GM19328 (cell line): ENCODE results near the gene OMG.
"Not testable (repeated sequence)": the region's sequence is repeated elsewhere in the genome, so short reads cannot be mapped to it uniquely, and the experiment has no call there.

Experiments used
- ATAC-seq: cut with Tn5 transposase; IDR thresholded peaks from one replicate; pipeline ENCODE4 v1.9.1; 2021; ENCODE audit warnings: mild to moderate bottlenecking, moderate library complexity; ENCODE audit not compliant: unreplicated experiment

Gene OMG, protein sequence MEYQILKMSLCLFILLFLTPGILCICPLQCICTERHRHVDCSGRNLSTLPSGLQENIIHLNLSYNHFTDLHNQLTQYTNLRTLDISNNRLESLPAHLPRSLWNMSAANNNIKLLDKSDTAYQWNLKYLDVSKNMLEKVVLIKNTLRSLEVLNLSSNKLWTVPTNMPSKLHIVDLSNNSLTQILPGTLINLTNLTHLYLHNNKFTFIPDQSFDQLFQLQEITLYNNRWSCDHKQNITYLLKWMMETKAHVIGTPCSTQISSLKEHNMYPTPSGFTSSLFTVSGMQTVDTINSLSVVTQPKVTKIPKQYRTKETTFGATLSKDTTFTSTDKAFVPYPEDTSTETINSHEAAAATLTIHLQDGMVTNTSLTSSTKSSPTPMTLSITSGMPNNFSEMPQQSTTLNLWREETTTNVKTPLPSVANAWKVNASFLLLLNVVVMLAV

DNA sequence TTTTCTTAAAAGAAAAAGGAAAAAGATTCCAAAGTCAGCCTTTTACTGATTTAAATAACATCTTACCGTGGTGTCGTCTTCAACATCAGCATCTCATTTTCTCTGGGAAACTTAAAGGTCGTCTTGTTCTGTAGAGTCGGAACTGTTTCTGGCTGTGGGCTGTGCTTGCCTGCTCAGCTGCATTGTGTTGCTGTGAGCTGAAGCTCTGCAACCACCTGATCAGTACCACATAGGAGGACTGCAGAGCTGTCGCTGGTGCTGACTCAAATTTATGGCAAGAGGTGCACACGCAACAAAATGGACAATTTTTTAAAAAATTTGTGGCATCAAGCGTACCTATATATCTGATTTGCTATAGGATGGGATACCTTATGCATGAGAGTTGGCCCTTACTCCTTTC, at the start of gene OMG:
Gene OMG (minus strand): TSS at position 150 of the 400 bp plus-strand sequence. CDS start 908 bp downstream, outside the sequence.
- no peak for ATAC-seq

DNA sequence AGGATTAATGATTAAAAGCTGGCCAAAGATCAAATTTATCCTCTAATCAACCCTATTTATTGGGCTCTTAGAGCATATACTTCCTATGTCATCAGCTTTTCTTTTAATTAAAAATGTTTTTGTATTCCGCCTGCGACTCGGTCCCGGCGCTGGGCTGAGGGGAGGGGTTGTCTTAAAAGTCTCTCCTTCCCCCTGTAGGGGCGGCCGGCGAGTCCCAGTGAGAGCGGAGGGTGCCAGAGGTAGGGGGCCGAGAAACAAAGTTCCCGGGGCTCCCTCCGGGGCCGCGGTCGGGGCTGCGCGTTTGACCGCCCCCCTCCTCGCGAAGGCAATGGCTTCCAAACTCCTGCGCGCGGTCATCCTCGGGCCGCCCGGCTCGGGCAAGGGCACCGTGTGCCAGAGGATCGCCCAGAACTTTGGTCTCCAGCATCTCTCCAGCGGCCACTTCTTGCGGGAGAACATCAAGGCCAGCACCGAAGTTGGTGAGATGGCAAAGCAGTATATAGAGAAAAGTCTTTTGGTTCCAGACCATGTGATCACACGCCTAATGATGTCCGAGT, 48.2 kb upstream of the OMG start:
- not testable (repeated sequence) for ATAC-seq

DNA sequence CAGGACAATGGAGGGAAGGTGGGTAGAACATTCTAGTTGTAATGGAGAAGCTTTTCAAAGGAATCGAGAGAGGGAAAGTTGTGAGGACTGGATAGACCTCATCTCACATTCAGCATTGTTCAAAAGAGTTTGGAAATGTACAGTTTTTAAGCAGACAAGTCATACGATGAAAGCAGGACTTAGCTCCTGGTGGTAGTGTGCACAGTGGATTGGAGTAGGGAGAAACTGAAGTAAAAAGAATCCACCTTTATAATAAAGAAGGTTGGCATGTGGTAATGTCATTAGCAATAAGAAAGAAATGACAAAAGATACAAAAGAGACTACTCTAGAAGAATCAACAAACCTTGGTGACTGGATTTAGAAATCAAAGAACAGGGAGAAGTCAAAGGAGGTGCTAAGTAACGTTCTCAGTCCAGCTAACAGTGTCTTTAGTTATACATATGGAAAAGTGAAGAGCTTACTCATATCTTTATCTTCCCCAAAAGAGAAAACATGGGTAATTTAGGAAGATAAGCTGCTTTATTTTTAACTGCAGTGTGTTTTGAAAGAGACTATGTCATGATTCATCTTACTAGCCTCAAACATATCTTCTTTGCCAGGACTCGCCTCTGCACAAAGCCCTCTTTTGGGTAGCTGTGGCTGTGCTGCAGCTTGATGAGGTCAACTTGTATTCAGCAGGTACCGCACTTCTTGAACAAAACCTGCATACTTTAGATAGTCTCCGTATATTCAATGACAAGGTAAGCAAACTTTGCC, 43.0 kb upstream of the OMG start:
- ATAC-seq, result no peak

DNA sequence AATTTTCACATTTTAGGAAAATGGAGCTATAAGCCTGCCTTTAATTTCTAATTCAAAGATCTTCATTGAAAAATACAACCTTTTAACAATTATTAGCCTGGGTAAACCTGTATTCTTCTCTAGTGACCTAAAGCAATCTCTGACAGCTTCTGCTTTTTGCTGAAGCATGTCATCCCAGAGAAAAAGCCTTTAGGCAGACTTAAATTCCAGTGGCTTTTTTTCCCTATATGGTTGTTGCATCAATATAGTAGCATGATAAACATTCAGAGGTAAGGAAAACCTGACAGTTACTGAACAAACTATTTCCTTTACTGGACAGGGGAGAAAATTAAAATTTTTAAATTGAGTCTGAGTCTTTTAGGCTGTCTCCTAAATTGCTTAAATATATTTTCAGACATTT, 32.2 kb upstream of the OMG start:
- no peak for ATAC-seq

DNA sequence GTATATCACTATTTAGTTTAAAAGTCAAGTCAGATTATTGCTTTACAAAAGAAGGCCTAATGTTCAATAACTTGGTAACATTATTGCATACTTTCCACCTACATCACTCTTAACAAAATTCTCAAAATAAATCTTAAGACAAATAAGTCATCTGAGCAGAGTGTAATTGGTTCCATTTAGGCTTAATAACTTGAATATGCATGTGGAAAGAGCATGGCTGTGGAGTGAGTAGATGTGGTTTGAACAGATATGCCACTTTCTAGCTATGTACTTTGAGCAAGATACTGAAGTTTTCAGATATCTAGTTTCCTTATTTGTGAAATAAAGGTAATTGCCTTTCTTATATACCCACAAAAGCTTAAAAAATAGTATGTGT, 31.1 kb upstream of the OMG start:
- no peak for ATAC-seq

DNA sequence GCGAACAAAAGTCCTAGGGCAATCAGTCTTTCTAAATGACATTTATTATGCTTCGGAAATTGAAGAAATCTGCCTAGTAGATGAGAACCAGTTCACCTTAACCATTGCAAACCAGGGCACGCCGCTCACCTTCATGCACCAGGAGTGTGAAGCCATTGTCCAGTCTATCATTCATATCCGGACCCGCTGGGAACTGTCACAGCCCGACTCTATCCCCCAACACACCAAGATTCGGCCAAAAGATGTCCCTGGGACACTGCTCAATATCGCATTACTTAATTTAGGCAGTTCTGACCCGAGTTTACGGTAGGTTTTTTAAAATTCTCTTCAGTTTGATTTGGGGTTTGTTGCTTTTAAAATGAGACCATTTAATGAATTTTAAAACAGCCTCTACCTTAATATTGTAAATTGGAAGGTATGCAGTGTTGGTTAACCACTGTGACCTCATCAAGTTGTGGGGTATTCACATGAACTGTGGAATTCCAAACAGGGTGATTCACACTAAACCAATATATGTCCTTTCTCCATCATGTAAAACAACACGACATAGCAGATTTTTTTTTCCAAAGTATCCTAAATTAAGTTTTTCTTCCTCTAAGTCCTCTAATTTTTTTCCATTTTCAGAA, 30.6 kb upstream of the OMG start:
- no peak for ATAC-seq

DNA sequence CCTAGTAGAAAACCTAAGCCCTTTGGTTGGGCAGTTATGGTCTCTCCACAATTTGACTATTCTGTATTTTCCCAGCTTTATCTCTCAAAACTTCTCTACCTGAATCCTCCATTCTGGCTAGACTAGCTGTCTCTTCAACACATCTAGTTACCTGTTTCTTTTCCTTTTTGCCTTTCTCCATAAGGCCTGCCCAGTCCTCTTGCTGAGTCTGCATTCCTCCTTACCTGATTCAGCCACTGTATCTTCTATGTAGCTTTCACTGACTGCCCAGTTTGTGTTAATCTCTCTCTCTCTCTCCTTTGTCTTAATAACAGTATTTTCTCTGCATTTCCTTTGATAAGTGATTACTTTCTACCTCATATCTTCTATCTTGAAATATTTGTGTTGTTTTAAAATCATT, 26.5 kb upstream of the OMG start:
- no peak for ATAC-seq

DNA sequence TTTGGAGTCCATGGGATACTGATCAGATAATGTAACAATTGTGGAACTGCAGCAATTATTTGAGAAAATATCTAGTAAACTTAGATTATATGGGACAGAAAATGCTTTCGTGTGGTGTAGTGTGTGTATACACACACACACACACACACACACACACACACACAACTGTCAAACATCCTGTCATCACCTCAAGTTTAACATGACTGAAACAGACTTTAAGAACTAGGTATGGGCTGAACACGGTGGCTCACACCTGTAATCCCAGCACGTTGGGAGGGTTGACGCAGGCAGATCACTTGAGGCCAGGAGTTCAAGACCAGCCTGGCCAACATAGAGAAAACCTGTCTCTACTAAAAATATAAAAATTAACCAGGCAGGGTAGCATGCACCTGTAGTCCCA, 24.9 kb upstream of the OMG start:
- ATAC-seq, result no peak

DNA sequence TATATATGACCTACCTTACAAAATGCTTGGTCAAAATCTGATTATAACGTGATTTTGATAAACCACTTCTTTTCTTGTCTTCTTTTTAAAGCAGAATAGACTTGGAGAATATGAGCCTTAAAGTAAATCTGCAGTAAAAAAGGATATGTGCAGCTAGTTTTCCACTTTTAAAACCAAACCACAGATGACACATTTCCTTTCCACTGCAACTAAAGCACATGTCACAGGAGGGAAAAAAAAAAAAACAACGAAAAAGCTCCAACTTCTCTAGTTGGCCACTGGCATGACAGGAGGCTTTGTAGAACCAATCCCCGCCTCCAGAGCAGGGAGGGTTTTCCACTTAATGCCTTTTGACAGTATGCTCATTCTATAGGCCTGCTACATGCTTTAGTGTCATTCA, 24.4 kb upstream of the OMG start, which contains the start of gene EVI2A:
Gene EVI2A (minus strand): TSS at position 142 of the 400 bp plus-strand sequence. CDS start 2,609 bp downstream, outside the sequence.
- no peak for ATAC-seq

DNA sequence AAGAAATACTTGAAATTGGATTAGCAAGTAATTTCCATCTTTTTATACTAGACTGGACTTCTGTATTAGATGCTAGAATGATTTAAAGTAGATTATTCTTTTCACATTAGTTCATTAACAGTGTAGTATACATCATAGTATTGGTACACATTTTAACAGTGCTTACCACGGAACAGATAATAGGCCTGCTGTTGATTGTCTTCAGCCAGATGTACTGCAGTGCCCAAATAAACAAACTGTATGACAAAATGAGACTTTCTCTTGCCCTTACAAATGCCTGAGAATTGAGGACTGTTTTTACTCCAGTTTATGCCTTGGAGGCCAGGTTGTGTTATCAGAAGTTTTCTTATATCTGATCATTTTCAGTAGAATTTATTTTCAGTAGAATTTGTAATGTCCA, 23.8 kb upstream of the OMG start:
- ATAC-seq, result no peak

DNA sequence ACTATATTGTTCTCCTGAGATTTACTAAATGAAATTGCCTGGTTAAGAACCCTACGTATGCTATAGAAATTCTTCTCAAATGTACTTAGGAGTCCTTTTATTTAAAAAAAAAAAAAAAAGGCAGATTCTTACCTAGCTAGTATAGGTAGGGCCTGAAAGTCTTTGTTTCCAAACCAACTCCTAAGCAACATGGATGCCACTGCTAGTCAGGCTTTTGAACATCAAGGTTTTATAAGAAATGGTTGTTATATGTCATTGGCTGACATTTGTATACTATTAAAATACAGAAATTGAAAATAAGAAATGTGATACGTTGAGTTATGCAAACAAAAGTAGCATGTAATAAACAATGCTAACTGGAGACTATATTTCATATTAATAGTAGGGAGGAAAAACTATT, 23.2 kb upstream of the OMG start:
- ATAC-seq, result no peak

DNA sequence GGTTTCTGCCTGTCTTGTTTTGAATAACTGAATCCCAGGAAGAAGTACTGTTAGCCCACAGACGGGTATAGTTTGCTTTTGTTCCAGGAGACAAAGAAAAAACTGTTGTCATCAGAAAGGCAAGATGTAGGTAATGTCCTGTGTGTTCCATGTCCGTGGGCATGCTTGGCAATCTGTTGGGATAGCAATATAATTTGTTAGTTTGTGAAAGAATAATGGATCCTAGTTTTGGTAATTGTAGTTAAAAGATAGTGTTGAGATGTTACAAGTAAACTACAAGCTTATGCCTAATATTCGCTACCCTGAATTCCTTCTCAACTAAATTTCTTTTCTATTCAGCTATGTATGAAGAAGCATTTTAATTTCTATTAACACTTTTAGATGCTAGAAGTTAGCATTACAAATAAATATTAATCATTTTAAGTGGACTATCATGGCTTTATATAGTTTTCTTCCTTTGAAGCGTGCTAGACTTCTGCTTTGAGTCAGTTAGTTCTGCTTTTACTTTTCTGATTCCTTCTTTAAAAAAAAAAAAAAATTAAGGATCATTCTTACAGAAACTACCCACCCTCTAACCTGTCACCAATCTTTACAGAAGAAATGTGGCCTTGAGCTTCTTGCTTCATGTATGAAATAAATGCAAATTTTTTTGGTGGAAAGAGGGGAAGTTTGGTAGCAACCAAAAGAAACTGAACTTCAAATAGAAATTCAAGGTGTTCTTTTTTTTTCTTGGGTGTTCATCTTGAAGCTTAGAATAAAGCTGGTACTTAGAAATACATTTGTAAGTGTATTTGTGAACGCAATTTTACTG, 22.0 kb upstream of the OMG start:
- ATAC-seq, result no peak

DNA sequence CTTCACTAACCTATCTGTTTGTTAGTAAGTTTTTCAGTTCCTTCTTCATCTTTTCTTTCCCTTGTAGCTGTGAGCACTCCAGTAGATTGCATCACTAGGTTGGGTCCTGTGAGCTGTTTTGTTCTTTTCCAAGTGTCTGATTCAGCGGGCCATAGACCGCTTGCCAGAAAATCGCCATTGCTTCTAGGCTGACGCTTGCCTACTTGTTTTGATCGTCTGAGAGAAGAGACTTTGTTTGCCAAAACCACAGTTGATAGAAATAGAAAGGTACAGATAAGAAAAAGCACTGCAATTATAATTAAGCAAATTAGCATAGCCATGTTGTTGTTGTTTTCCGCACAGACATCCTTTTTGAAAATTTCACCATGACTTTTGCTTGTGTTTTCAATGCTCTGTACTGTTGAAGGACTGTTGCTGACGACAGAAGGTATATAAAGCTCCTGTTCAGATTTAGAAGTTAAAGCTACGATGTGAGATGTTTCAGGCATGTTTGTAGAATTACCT, 21.3 kb upstream of the OMG start:
- ATAC-seq, result no peak

DNA sequence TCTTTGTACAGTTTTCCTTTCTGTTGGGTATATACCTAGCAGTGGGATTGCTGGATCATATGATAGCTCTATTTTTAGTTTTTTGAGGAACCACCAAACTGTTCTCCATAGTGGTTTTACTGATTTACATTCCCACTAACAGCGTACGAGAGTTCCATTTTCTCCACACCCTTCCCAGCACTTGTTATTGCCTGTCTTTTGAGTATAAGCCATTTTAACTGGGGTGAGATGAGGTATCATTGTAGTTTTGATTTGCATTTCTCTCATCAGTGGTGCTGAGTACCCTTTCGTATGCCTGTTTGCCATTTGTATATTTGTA, 17.7 kb upstream of the OMG start:
- ATAC-seq, result no peak

DNA sequence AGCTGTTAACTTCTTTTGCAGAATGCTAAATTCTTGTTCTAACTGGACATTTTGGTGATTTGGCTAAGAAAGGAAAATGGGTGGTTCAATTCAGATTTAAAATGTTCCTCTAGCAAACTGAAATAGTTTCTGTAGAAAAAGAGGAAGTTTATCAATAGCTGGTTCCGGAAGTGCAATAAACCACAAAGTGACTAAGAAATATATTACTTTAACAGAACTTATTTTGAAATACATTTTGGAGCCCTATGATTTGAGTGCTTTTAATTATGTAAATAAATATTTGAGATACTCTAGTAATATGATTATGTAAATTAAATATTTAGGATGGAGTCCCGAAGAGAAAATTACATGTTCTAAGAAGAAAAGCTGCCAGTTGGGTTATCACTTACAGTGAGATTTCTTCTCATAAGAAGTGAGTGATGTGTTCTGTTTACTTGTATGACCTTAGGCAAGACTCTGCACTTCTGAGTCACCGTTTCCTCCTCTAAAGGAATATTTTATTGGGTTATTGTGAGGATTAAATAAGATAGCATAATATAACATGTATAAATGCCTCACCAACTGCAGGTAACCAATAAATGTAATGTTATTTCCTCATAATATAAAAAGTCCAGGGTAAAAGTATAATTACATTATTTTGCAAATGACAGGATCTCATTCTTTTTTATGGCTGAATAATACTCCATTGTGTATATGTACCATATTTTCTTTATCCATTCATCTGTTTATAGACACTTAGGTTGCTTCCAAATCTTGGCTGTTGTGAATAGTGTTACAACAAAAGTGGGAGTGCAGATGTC, 17.1 kb upstream of the OMG start, which contains the start of gene EVI2B:
Gene EVI2B (minus strand): TSS at position 73 of the 800 bp plus-strand sequence. CDS start 8,445 bp downstream, outside the sequence.
- ATAC-seq, result no peak

DNA sequence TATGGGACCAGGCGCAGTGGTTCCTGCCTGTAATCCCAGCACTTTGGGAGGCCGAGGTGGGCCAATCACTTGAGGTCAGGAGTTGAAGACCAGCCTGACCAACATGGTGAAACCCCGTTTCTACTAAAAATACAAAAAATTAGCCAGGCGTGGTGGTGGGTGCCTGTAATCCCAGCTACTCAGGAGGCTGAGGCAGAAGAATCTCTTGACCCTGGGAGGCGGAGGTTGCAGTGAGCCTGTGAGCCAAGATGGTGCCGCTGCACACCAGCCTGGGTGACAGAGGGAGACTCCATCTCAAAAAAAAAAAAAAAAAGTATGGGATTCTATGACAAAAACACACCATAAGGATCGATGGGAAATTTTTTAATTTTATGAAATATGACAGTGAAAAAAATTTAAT, 15.2 kb upstream of the OMG start:
- ATAC-seq, result not testable (repeated sequence)

DNA sequence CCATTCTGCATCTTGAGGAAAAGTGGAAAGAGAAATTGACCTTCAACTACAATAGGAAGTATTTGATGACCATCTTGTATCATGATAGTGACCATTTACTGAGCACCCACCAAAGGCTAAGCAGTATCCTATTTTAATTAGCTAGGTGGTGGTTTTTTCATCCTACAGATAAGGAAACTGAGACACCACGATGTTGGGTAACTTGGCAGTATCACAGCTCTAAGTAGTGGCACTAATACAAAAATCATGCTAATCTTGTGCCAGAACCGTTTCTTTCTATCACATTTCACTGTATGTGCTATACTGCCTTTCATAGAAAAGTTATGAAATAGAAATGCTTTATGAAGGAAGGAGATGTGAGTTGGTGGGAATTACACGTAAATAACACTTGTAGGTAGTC, 14.5 kb upstream of the OMG start:
- no peak for ATAC-seq

DNA sequence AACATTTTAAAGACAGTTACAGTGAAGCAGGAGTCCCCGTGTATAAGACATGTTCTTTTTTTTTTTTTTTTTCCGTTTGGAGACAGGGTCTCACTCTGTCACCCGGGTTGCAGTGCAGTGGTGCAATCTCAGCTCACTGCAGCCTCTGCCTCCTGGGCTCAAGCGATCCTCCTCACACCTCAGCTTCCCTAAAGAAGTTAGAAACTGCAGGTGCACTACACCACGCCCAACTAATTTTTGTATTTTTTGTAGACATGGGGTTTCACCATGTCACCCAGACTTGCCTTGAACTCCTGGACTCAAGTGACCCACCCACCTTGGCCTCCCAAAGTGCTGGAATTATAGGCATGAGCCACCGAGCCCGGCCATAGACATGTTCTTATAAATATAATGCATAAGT, 13.8 kb upstream of the OMG start:
- ATAC-seq, result no peak

DNA sequence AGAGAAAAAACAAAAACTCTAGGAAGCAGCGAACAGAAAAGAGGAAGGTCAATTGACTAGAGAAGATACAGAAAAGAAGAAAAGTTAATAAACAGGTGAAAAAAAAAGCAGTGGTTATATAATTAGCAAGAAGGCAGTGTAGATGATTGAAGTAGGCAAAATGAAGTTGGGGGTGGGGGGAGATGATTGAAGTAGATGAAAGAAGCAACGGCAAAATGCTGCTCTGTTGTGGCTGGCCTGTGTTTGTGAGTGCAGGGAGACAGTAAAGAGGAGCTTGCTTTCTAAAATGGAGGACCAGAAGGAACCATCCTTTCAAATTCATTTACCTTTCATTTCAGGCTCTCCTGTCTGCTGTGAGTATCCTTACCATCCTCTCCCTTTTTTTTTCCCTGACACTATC, 13.2 kb upstream of the OMG start:
- no peak for ATAC-seq

DNA sequence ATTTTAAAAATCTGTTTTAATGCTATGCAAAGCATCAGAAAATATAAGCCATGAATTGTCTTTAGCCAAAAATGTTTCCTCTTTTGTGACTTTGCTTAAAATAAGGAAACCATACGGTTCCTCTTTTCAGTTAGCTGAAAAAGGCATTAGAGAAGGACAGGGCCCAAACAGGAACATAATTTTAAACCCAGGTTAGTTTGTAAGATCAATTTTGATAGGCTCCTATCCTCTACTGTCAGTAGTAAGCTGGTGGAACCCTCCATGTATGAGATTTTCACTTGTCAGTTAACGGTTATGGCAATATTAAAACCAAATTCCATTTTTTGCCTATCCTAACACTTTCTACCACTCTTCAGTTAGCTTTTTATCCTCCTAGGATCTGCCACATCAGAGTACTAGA, 12.5 kb upstream of the OMG start:
- no peak for ATAC-seq
